ENCODE data around the gene CGREF1.
A peak's percentile ranks its signal among the peaks of the same experiment; 100 is the strongest.

The CGREF1 gene

GRCh38 chr2:27060323-27060722 lies 58.6 kb downstream of the CGREF1 start:
- Histone ChIP-seq H3K36me3 (ENCODE audit: control insufficient read depth in 2 of 2, insufficient read depth in 2 of 2, low read length in 2 of 2) (peaks cover 31 to 36% of the 10 kb centered on the region in 2 donors), H3K9ac (ENCODE audit: low read depth in 1 of 2, low read length in 2 of 2) (no peak overlapping the region), H3K4me1 (ENCODE audit: control insufficient read depth in 2 of 2, insufficient read depth in 2 of 2, low read length in 2 of 2) (no peaks in the 10 kb centered on the region), H3K27me3 (ENCODE audit: control insufficient read depth in 2 of 2, insufficient read depth in 2 of 2, low read length in 2 of 2) (no peaks in the 10 kb centered on the region), H3K27ac (ENCODE audit: low read depth in 2 of 2, low read length in 2 of 2) (no peak overlapping the region), H3K9me3 (ENCODE audit: control insufficient read depth in 2 of 2, low read length in 2 of 2) (no peaks in the 10 kb centered on the region), H3K4me3 (ENCODE audit: low read length in 2 of 2) (no peak overlapping the region)

- Histone ChIP-seq H3K9ac (ENCODE audit: low read depth in 1 of 2, low read length in 2 of 2) (no peak overlapping the region), H3K9me3 (ENCODE audit: control insufficient read depth in 2 of 2, low read length in 2 of 2) (no peaks in the 10 kb centered on the region), H3K4me3 (ENCODE audit: low read length in 2 of 2) (no peak overlapping the region), H3K27ac (ENCODE audit: low read depth in 2 of 2, low read length in 2 of 2) (no peak overlapping the region), H3K27me3 (ENCODE audit: control insufficient read depth in 2 of 2, insufficient read depth in 2 of 2, low read length in 2 of 2) (no peaks in the 10 kb centered on the region), H3K4me1 (ENCODE audit: control insufficient read depth in 2 of 2, insufficient read depth in 2 of 2, low read length in 2 of 2) (no peaks in the 10 kb centered on the region), H3K36me3 (ENCODE audit: control insufficient read depth in 2 of 2, insufficient read depth in 2 of 2, low read length in 2 of 2) (peaks cover 38% of the 10 kb centered on the region in 2 donors)
These were observed 59.6 kb downstream of the CGREF1 start for GRCh38 chr2:27059141-27059820.

DNA sequence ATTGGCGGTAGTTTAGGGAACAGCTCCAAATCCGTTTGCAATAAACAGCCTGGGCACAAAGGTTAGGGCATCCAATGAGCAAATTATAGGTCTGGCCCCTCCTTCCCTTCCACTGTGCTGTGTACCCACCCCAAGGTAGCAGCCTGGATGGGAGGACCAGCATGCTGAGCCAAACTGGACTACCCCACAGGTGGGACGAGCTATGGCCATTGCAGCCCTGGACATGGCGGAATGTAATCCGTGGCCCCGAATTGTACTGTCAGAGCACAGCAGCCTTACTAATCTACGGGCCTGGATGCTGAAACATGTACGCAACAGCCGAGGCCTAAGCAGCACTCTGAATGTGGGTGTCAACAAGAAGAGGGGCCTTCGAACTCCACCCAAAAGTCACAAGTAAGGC lies 60.7 kb downstream of the CGREF1 start:
- H3K27ac ChIP-seq (ENCODE audit: low read depth in 2 of 2, low read length in 2 of 2), result no peak overlapping the region
- peaks cover 44% of the 10 kb centered on the region in 2 donors for H3K36me3 ChIP-seq (ENCODE audit: control insufficient read depth in 2 of 2, insufficient read depth in 2 of 2, low read length in 2 of 2)
- no peaks in the 10 kb centered on the region for H3K4me1 ChIP-seq (ENCODE audit: control insufficient read depth in 2 of 2, insufficient read depth in 2 of 2, low read length in 2 of 2)
- H3K4me3 ChIP-seq (ENCODE audit: low read length in 2 of 2), result no peak overlapping the region
- H3K9ac ChIP-seq (ENCODE audit: low read depth in 1 of 2, low read length in 2 of 2), result no peak overlapping the region
- no peaks in the 10 kb centered on the region for H3K27me3 ChIP-seq (ENCODE audit: control insufficient read depth in 2 of 2, insufficient read depth in 2 of 2, low read length in 2 of 2)
- no peaks in the 10 kb centered on the region for H3K9me3 ChIP-seq (ENCODE audit: control insufficient read depth in 2 of 2, low read length in 2 of 2)

- Histone ChIP-seq H3K9ac (ENCODE audit: low read depth in 1 of 2, low read length in 2 of 2) (no peak overlapping the region), H3K36me3 (ENCODE audit: control insufficient read depth in 2 of 2, insufficient read depth in 2 of 2, low read length in 2 of 2) (peaks cover 40% of the 10 kb centered on the region in 2 donors)
These were observed 61.7 kb downstream of the CGREF1 start for GRCh38 chr2:27057184-27057583.

DNA sequence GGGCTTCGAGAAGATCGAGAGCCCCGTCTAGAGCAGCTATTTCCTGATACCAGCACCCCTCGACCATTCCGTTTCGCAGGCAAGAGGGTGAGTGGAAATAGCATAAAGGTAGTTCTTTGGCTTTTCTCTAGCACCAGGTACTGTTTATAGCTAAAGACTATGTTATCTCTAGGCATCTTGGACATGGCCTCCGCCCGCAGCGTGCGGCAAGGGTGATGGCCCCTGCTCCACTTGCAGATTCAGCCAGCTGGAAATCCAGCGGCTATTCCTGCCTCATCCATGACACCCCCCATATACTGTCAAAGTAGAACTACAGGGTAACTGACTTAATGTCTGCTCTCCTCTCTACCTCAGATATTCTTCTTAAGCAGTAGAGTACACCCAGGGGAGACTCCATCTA lies 64.2 kb downstream of the CGREF1 start:
- Histone ChIP-seq H3K27me3 (ENCODE audit: control insufficient read depth in 2 of 2, insufficient read depth in 2 of 2, low read length in 2 of 2) (no peaks in the 10 kb centered on the region), H3K4me3 (ENCODE audit: low read length in 2 of 2) (no peak overlapping the region), H3K4me1 (ENCODE audit: control insufficient read depth in 2 of 2, insufficient read depth in 2 of 2, low read length in 2 of 2) (peaks cover 5 to 13% of the 10 kb centered on the region in 2 donors), H3K9me3 (ENCODE audit: control insufficient read depth in 2 of 2, low read length in 2 of 2) (no peaks in the 10 kb centered on the region), H3K9ac (ENCODE audit: low read depth in 1 of 2, low read length in 2 of 2) (no peak overlapping the region), H3K36me3 (ENCODE audit: control insufficient read depth in 2 of 2, insufficient read depth in 2 of 2, low read length in 2 of 2) (peaks cover 34 to 35% of the 10 kb centered on the region in 2 donors), H3K27ac (ENCODE audit: low read depth in 2 of 2, low read length in 2 of 2) (no peak overlapping the region)

More at GRCh38 chr2:27057184-27057583, 61.7 kb downstream of the CGREF1 start:
- no peaks in the 10 kb centered on the region for H3K9me3 ChIP-seq (ENCODE audit: control insufficient read depth in 2 of 2, low read length in 2 of 2)
- H3K4me1 ChIP-seq (ENCODE audit: control insufficient read depth in 2 of 2, insufficient read depth in 2 of 2, low read length in 2 of 2), result peaks cover under 1 to 2% of the 10 kb centered on the region in 2 donors
- no peak overlapping the region for H3K4me3 ChIP-seq (ENCODE audit: low read length in 2 of 2)
- no peak overlapping the region for H3K27ac ChIP-seq (ENCODE audit: low read depth in 2 of 2, low read length in 2 of 2)
- H3K27me3 ChIP-seq (ENCODE audit: control insufficient read depth in 2 of 2, insufficient read depth in 2 of 2, low read length in 2 of 2), result no peaks in the 10 kb centered on the region

DNA sequence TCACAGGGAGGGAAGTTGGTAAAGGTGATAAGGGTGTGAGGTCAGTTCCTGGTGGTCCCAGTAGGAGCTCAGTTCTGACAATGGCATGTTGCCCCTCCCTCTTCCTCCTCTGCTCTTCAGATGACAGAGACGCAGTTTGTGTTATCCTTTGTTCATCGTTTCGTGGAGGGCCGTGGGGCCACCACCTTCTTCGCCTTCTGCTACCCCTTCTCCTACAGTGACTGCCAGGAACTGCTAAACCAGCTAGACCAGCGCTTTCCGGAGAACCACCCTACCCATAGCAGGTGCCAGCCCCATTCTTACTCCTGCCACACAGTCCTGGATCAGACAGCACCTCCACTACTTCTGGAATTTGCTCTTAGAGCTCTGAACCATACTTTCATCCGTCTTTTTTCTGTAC lies 65.2 kb downstream of the CGREF1 start:
- no peaks in the 10 kb centered on the region for H3K27me3 ChIP-seq (ENCODE audit: control insufficient read depth in 2 of 2, insufficient read depth in 2 of 2, low read length in 2 of 2)
- H3K9me3 ChIP-seq (ENCODE audit: control insufficient read depth in 2 of 2, low read length in 2 of 2), result no peaks in the 10 kb centered on the region
- no peak overlapping the region for H3K27ac ChIP-seq (ENCODE audit: low read depth in 2 of 2, low read length in 2 of 2)
- H3K36me3 ChIP-seq (ENCODE audit: control insufficient read depth in 2 of 2, insufficient read depth in 2 of 2, low read length in 2 of 2), result peaks cover 31% of the 10 kb centered on the region in 2 donors
- no peak overlapping the region for H3K9ac ChIP-seq (ENCODE audit: low read depth in 1 of 2, low read length in 2 of 2)
- peaks cover 11 to 19% of the 10 kb centered on the region in 2 donors for H3K4me1 ChIP-seq (ENCODE audit: control insufficient read depth in 2 of 2, insufficient read depth in 2 of 2, low read length in 2 of 2)
- H3K4me3 ChIP-seq (ENCODE audit: low read length in 2 of 2), result no peak overlapping the region

GRCh38 chr2:27053321-27053720 lies 65.6 kb downstream of the CGREF1 start:
- Histone ChIP-seq H3K36me3 (ENCODE audit: control insufficient read depth in 2 of 2, insufficient read depth in 2 of 2, low read length in 2 of 2) (peaks cover 28 to 31% of the 10 kb centered on the region in 2 donors), H3K27ac (ENCODE audit: low read depth in 2 of 2, low read length in 2 of 2) (no peak overlapping the region), H3K27me3 (ENCODE audit: control insufficient read depth in 2 of 2, insufficient read depth in 2 of 2, low read length in 2 of 2) (no peaks in the 10 kb centered on the region)

GRCh38 chr2:27051902-27052645 lies 66.9 kb downstream of the CGREF1 start:
- no peaks in the 10 kb centered on the region for H3K9me3 ChIP-seq (ENCODE audit: control insufficient read depth in 2 of 2, low read length in 2 of 2)
- H3K4me1 ChIP-seq (ENCODE audit: control insufficient read depth in 2 of 2, insufficient read depth in 2 of 2, low read length in 2 of 2), result peaks cover 11 to 19% of the 10 kb centered on the region in 2 donors
- H3K27ac ChIP-seq (ENCODE audit: low read depth in 2 of 2, low read length in 2 of 2), result peak overlapping the region; percentile 28 to 82
- H3K27me3 ChIP-seq (ENCODE audit: control insufficient read depth in 2 of 2, insufficient read depth in 2 of 2, low read length in 2 of 2), result no peaks in the 10 kb centered on the region
- peak overlapping the region; percentile 82 to 87 for H3K4me3 ChIP-seq (ENCODE audit: low read length in 2 of 2)
- H3K9ac ChIP-seq (ENCODE audit: low read depth in 1 of 2, low read length in 2 of 2), result peak overlapping the region; percentile 70 to 73
- peaks cover 26 to 27% of the 10 kb centered on the region in 2 donors for H3K36me3 ChIP-seq (ENCODE audit: control insufficient read depth in 2 of 2, insufficient read depth in 2 of 2, low read length in 2 of 2)

More at GRCh38 chr2:27053321-27053720, 65.6 kb downstream of the CGREF1 start:
- Histone ChIP-seq H3K4me3 (ENCODE audit: low read length in 2 of 2) (no peak overlapping the region), H3K9ac (ENCODE audit: low read depth in 1 of 2, low read length in 2 of 2) (no peak overlapping the region), H3K4me1 (ENCODE audit: control insufficient read depth in 2 of 2, insufficient read depth in 2 of 2, low read length in 2 of 2) (peaks cover 11 to 19% of the 10 kb centered on the region in 2 donors), H3K9me3 (ENCODE audit: control insufficient read depth in 2 of 2, low read length in 2 of 2) (no peaks in the 10 kb centered on the region)

- H3K36me3 ChIP-seq (ENCODE audit: control insufficient read depth in 2 of 2, insufficient read depth in 2 of 2, low read length in 2 of 2), result peaks cover 22 to 23% of the 10 kb centered on the region in 2 donors
- H3K9me3 ChIP-seq (ENCODE audit: control insufficient read depth in 2 of 2, low read length in 2 of 2), result no peaks in the 10 kb centered on the region
- H3K27me3 ChIP-seq (ENCODE audit: control insufficient read depth in 2 of 2, insufficient read depth in 2 of 2, low read length in 2 of 2), result no peaks in the 10 kb centered on the region
- H3K9ac ChIP-seq (ENCODE audit: low read depth in 1 of 2, low read length in 2 of 2), result peak within 1 kb of the TSS; percentile 70 to 73
- peak within 1 kb of the TSS; percentile 82 to 95 for H3K27ac ChIP-seq (ENCODE audit: low read depth in 2 of 2, low read length in 2 of 2)
- H3K4me3 ChIP-seq (ENCODE audit: low read length in 2 of 2), result peak within 1 kb of the TSS; percentile 82 to 87
- H3K4me1 ChIP-seq (ENCODE audit: control insufficient read depth in 2 of 2, insufficient read depth in 2 of 2, low read length in 2 of 2), result peaks cover 11 to 19% of the 10 kb centered on the region in 2 donors
These were observed 67.7 kb downstream of the CGREF1 start, which contains the start of gene AGBL5 for GRCh38 chr2:27050996-27051901. Gene AGBL5 (plus strand): TSS chr2:27051668. CDS start chr2:27052959, 1,291 bp downstream.
